ENCODE measurements around the gene ELOB. TPM values are rescaled to one million over a fixed set of nuclear protein-coding genes. Genes with fewer than 3 reads are reported as not detected.

ELOB gene
- polyA plus RNA-seq (2012; ENCODE audit: low read depth, missing spikeins): 213 TPM

GRCh38 chr16:2777231-2777902 is at the start of gene ELOB:
Gene ELOB, minus strand, starts transcription at chr16:2777280. Its CDS starts 41 bp downstream, at chr16:2777239.
- TF ChIP-seq PAX5 (IDR thresholded peaks at IDR 0.05; ENCODE audit: insufficient read depth, low read length, severe bottlenecking) (no peak), TAF1 (IDR thresholded peaks at IDR 0.05; ENCODE audit: low read depth, low read length) (peak; percentile 88), POLR2A (IDR thresholded peaks at IDR 0.05; ENCODE audit: low read depth, low read length) (peak; percentile 67; the same call in 1 of the 2 replicates)
- FAIRE-seq (peak; percentile 96), DNase-seq (ENCODE audit: insufficient read length, low spot score) (peak; percentile 98)

GRCh38 chr16:2825906-2826305 is 48.8 kb upstream of the ELOB start:
- TF ChIP-seq POU2F2 (IDR thresholded peaks at IDR 0.05; ENCODE audit: low read depth, low read length) (no peak), POLR2AphosphoS5 (IDR thresholded peaks at IDR 0.05; ENCODE audit: low read depth, low read length) (no peak), POLR2A (IDR thresholded peaks at IDR 0.05; ENCODE audit: low read depth, low read length) (no peak), TAF1 (IDR thresholded peaks at IDR 0.05; ENCODE audit: low read depth, low read length) (no peak), SPI1 (IDR thresholded peaks at IDR 0.05; ENCODE audit: low read depth, low read length) (no peak), PAX5 (IDR thresholded peaks at IDR 0.05; ENCODE audit: insufficient read depth, low read length, severe bottlenecking) (no peak)
- FAIRE-seq: no peak
- no peak for DNase-seq (ENCODE audit: insufficient read length, low spot score)

GRCh38 chr16:2825049-2825742 is 48.1 kb upstream of the ELOB start:
- FAIRE-seq: no peak
- DNase-seq (ENCODE audit: insufficient read length, low spot score): no peak
- no peak for TF ChIP-seq TAF1 (IDR thresholded peaks at IDR 0.05; ENCODE audit: low read depth, low read length)
- no peak for TF ChIP-seq POLR2AphosphoS5 (IDR thresholded peaks at IDR 0.05; ENCODE audit: low read depth, low read length)
- TF ChIP-seq POU2F2 (IDR thresholded peaks at IDR 0.05; ENCODE audit: low read depth, low read length): no peak
- no peak for TF ChIP-seq PAX5 (IDR thresholded peaks at IDR 0.05; ENCODE audit: insufficient read depth, low read length, severe bottlenecking)
- no peak for TF ChIP-seq SPI1 (IDR thresholded peaks at IDR 0.05; ENCODE audit: low read depth, low read length)

GRCh38 chr16:2824626-2825025 is 47.5 kb upstream of the ELOB start:
- TF ChIP-seq PAX5 (IDR thresholded peaks at IDR 0.05; ENCODE audit: insufficient read depth, low read length, severe bottlenecking) (no peak), POLR2AphosphoS5 (IDR thresholded peaks at IDR 0.05; ENCODE audit: low read depth, low read length) (no peak), SPI1 (IDR thresholded peaks at IDR 0.05; ENCODE audit: low read depth, low read length) (no peak)
- no peak for FAIRE-seq
- DNase-seq (ENCODE audit: insufficient read length, low spot score): no peak

GRCh38 chr16:2822496-2822895 is 45.4 kb upstream of the ELOB start:
- no peak for TF ChIP-seq POLR2AphosphoS5 (IDR thresholded peaks at IDR 0.05; ENCODE audit: low read depth, low read length)
- TF ChIP-seq POLR2A (IDR thresholded peaks at IDR 0.05; ENCODE audit: low read depth, low read length): no peak
- TF ChIP-seq TAF1 (IDR thresholded peaks at IDR 0.05; ENCODE audit: low read depth, low read length): no peak
- TF ChIP-seq PAX5 (IDR thresholded peaks at IDR 0.05; ENCODE audit: insufficient read depth, low read length, severe bottlenecking): no peak
- TF ChIP-seq SPI1 (IDR thresholded peaks at IDR 0.05; ENCODE audit: low read depth, low read length): no peak
- TF ChIP-seq POU2F2 (IDR thresholded peaks at IDR 0.05; ENCODE audit: low read depth, low read length): no peak
- FAIRE-seq: no peak
- DNase-seq (ENCODE audit: insufficient read length, low spot score): no peak

- TF ChIP-seq POU2F2 (IDR thresholded peaks at IDR 0.05; ENCODE audit: low read depth, low read length) (no peak), POLR2A (IDR thresholded peaks at IDR 0.05; ENCODE audit: low read depth, low read length) (no peak), SPI1 (IDR thresholded peaks at IDR 0.05; ENCODE audit: low read depth, low read length) (no peak), PAX5 (IDR thresholded peaks at IDR 0.05; ENCODE audit: insufficient read depth, low read length, severe bottlenecking) (no peak), POLR2AphosphoS5 (IDR thresholded peaks at IDR 0.05; ENCODE audit: low read depth, low read length) (no peak), TAF1 (IDR thresholded peaks at IDR 0.05; ENCODE audit: low read depth, low read length) (no peak)
- FAIRE-seq: no peak
- DNase-seq (ENCODE audit: insufficient read length, low spot score): no peak
These were observed 45.0 kb upstream of the ELOB start for GRCh38 chr16:2822158-2822495.

- TF ChIP-seq TAF1 (IDR thresholded peaks at IDR 0.05; ENCODE audit: low read depth, low read length) (no peak), POLR2AphosphoS5 (IDR thresholded peaks at IDR 0.05; ENCODE audit: low read depth, low read length) (no peak), POU2F2 (IDR thresholded peaks at IDR 0.05; ENCODE audit: low read depth, low read length) (no peak), POLR2A (IDR thresholded peaks at IDR 0.05; ENCODE audit: low read depth, low read length) (no peak), SPI1 (IDR thresholded peaks at IDR 0.05; ENCODE audit: low read depth, low read length) (no peak), PAX5 (IDR thresholded peaks at IDR 0.05; ENCODE audit: insufficient read depth, low read length, severe bottlenecking) (no peak)
- FAIRE-seq: no peak
- DNase-seq (ENCODE audit: insufficient read length, low spot score): no peak
These were observed 44.5 kb upstream of the ELOB start for GRCh38 chr16:2821487-2822157.

GRCh38 chr16:2820836-2821486 is 43.9 kb upstream of the ELOB start:
- no peak for FAIRE-seq
- no peak for DNase-seq (ENCODE audit: insufficient read length, low spot score)
- TF ChIP-seq POU2F2 (IDR thresholded peaks at IDR 0.05; ENCODE audit: low read depth, low read length) (no peak), SPI1 (IDR thresholded peaks at IDR 0.05; ENCODE audit: low read depth, low read length) (no peak), POLR2A (IDR thresholded peaks at IDR 0.05; ENCODE audit: low read depth, low read length) (no peak), POLR2AphosphoS5 (IDR thresholded peaks at IDR 0.05; ENCODE audit: low read depth, low read length) (no peak), TAF1 (IDR thresholded peaks at IDR 0.05; ENCODE audit: low read depth, low read length) (no peak)

Data from GM12891 (cell line).